GM18861 (cell line): ENCODE data around the gene TAC3.
"Not testable (repeated sequence)": the region's sequence is repeated elsewhere in the genome, so short reads cannot be mapped to it uniquely, and the experiment has no call there.

Source experiments
- ATAC-seq: cut with Tn5 transposase; IDR thresholded peaks from one replicate; pipeline ENCODE4 v1.9.1; 2021; ENCODE audit not compliant: unreplicated experiment

Gene TAC3

DNA sequence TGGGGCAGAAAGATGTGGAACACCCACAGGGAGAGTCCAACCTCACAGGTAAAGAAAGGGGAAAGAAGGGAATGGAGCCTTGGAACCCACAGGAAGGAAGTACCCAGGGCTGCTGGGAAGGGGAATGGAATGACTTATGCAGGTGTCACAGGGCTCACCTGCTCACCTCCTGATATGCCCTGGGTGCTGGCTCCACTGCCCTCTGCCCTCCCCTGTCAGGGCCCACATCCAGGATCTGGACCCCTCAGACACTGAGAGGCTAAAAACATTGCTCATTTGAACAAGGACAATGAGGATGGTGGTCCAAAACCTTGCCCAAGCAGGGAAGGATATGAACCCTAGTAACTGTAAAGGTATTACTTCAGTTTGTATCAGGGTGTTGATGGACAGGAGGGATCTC is 29.3 kb downstream of the TAC3 start:
- ATAC-seq: no peak

GRCh38 chr12:56985714-56986113 is 30.6 kb downstream of the TAC3 start:
- ATAC-seq: not testable (repeated sequence)

DNA sequence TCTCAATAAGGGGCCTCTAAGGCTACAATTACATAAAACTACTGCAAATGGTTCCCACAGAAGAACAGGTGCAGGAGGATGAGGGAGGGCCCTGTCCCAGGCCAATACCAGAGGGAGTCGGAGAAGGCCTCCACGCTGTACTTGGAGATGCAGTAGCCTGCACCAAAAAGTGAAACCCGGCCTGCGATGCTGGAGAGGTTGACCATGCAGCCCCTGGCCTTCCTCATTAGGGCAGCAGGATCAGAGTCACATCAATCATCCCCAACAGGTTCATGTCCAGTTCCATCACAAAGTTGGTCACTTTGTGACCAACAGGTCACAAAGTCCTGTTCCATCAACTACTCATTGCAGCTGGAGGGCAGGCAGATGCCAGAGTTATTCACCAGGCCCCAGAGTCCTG is 32.9 kb downstream of the TAC3 start:
- ATAC-seq: no peak

DNA sequence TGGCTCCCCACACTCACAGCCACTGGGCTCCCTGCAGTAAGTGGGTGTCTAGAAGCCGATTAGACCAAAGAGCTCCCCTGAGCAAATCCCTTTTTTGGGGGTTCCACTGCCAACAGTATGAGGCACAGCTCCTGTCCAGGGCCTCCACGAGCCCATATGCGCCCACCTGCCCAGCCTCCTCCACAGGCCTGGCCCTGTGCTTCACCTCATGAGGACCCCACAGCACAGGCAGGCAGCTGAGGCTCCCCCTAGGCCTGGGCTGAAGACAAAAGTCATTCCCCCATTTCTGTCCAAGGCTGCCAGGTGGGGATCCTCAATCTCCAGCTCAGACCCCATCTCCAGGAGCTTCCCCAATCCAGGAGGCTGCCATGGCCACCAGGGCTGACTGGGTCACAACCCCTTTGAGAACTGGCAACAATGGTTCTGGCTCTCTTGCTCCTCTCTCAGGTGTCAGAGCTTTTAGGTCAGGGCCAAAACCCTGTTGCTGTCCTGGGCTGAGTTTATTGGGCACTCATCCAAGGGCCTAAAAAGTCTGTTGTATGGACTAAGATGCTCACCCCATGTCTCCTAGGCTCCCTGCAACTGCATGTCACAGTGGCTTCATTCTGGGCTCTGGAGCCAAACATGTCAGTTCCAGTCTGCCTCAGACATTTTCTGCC is 33.6 kb downstream of the TAC3 start:
- not testable (repeated sequence) for ATAC-seq

GRCh38 chr12:56980941-56981530 is 35.3 kb downstream of the TAC3 start:
- no peak for ATAC-seq

- ATAC-seq: no peak
These were observed 36.1 kb downstream of the TAC3 start for GRCh38 chr12:56980268-56980667.

- ATAC-seq: no peak
These were observed 36.7 kb downstream of the TAC3 start for GRCh38 chr12:56979628-56980027.

- ATAC-seq: no peak
These were observed 37.8 kb downstream of the TAC3 start for GRCh38 chr12:56978397-56979138.

DNA sequence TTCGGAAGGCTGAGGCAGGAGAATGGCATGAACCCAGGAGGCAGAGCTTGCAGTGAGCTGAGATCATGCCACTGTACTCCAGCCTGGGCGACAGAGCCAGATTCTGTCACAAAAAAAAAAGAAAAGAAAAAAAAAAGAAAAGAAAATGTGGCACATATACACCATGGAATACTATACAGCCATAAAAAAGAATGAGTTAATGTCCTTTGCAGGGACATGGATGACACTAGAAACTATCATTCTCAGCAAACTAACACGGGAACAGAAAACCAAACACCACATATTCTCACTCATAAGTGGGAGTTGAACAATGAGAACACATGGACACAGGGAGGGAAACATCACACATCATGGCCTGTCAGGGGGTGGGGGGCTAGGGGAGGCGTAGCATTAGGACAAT is 39.0 kb downstream of the TAC3 start:
- ATAC-seq: not testable (repeated sequence)

GRCh38 chr12:56974224-56974623 is 42.1 kb downstream of the TAC3 start:
- ATAC-seq: not testable (repeated sequence)

- not testable (repeated sequence) for ATAC-seq
These were observed 47.4 kb downstream of the TAC3 start for GRCh38 chr12:56968910-56969309.

GRCh38 chr12:56965997-56966642 is 50.2 kb downstream of the TAC3 start:
- ATAC-seq: not testable (repeated sequence)

DNA sequence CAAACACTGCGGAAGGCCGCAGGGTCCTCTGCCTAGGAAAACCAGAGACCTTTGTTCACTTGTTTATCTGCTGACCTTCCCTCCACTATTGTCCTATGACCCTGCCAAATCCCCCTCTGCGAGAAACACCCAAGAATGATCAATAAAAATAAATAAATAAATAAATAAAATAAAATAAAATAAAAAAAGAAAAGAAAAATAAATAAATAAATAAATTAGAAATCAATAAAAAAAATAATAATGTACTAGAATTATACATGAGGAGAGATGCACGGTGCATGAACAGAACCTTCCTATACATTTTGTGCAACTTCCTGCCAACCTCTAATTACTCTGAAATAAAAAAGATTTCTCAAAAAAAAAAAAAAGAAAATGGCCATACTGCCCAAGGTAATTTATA is 51.2 kb downstream of the TAC3 start:
- ATAC-seq: not testable (repeated sequence)

GRCh38 chr12:56963557-56963956 is 52.8 kb downstream of the TAC3 start:
- not testable (repeated sequence) for ATAC-seq

- not testable (repeated sequence) for ATAC-seq
These were observed 54.1 kb downstream of the TAC3 start for GRCh38 chr12:56962247-56962646.
